HepG2 (cell line): ENCODE data around the gene CLDN7. TPM values are rescaled to one million over a fixed set of nuclear protein-coding genes. Genes with fewer than 3 reads are reported as not detected.

Experiments
- ARID2 ChIP-seq: sonication (generic); formaldehyde crosslinking; IDR thresholded peaks from 2 replicates; pipeline ENCODE4 v1.8.1; 2022; ENCODE audit warnings: mild to moderate bottlenecking, missing genetic modification reagents, borderline replicate concordance
- ASH2L ChIP-seq: fragments of 300-600, 200-600 bp; sonication (generic); IDR thresholded peaks from 2 replicates; pipeline ENCODE4 v1.7.0; 2017; ENCODE audit warnings: low read depth, mild to moderate bottlenecking, moderate library complexity, mixed read lengths, low read length; ENCODE audit not compliant: insufficient read length
- BHLHE40 ChIP-seq: IDR thresholded peaks from 2 replicates; pipeline ENCODE4 v1.6.1; 2011; ENCODE audit warnings: low read length, improper control_type of control experiment
- EED ChIP-seq: sonication (generic); formaldehyde crosslinking; IDR thresholded peaks from 2 replicates; pipeline ENCODE4 v1.5.0; 2020; ENCODE audit warnings: mild to moderate bottlenecking, missing genetic modification reagents
- MAFK ChIP-seq, 2 experiments: IDR thresholded peaks in 1 of 2; conservative IDR thresholded peaks in 1 of 2; 2 replicates each; pipeline ENCODE4 v1.6.1; 2011; ENCODE audit warnings: improper control_type of control experiment in 2 of 2, low read length in 2 of 2
- MBNL3 ChIP-seq: fragments of 250-450 bp; sonication (Bioruptor Pico); conservative IDR thresholded peaks from 2 replicates; pipeline ENCODE4 v1.8.0; 2022; ENCODE audit warnings: mild to moderate bottlenecking, inconsistent platforms
- POLR2AphosphoS5 ChIP-seq: IDR thresholded peaks from 2 replicates; pipeline ENCODE4 v1.6.1; 2012; ENCODE audit warnings: low read depth, low read length
- SATB2 ChIP-seq: sonication (generic); formaldehyde crosslinking; IDR thresholded peaks from 2 replicates; pipeline ENCODE4 v1.5.0; 2020; ENCODE audit warnings: missing genetic modification reagents
- TBX3 ChIP-seq: fragments of 450-650 bp; IDR thresholded peaks from 2 replicates; pipeline ENCODE4 v1.6.1; 2017; ENCODE audit warnings: antibody characterized with exemption, mild to moderate bottlenecking, inconsistent platforms, borderline replicate concordance
- ZFX ChIP-seq: sonication (generic); formaldehyde crosslinking; IDR thresholded peaks from 2 replicates; pipeline ENCODE4 v1.4.0; 2020; ENCODE audit warnings: mild to moderate bottlenecking, low read depth, missing genetic modification reagents, moderate library complexity
- ZNF678 ChIP-seq: sonication (generic); formaldehyde crosslinking; IDR thresholded peaks from 2 replicates; pipeline ENCODE4 v1.4.0; 2020; ENCODE audit warnings: mild to moderate bottlenecking, missing genetic modification reagents
- ZNF7 ChIP-seq: IDR thresholded peaks from 2 replicates; pipeline ENCODE4 v1.6.1; 2016; ENCODE audit warnings: missing biosample characterization, missing genetic modification reagents
- ZNF839 ChIP-seq: sonication (generic); formaldehyde crosslinking; IDR thresholded peaks from 2 replicates; pipeline ENCODE4 v1.4.0; 2020; ENCODE audit warnings: missing genetic modification reagents, mild to moderate bottlenecking, borderline replicate concordance
- ZNF879 ChIP-seq: sonication (generic); formaldehyde crosslinking; IDR thresholded peaks from 2 replicates; pipeline ENCODE4 v1.8.1; 2023; ENCODE audit warnings: missing genetic modification reagents
- polyA plus RNA-seq, 8 experiments: library from polyadenylated mRNA; depleted of rRNA in 3 of 8; stranded (reverse) in 7 of 8; unstranded in 1 of 8; fragments of >200 nt; fragmentation: Illumina TruSeq in 4 of 8; extraction: Trizol in 4 of 8; gene quantifications; 2 replicates each; pipeline versions ENCODE4 v1.2.1 to v1.2.3, GENCODE V29; 2011 to 2016; ENCODE audit warnings: low read depth in 4 of 8, missing spikeins in 1 of 8, mixed read lengths in 1 of 8; ENCODE audit not compliant: insufficient read depth in 1 of 8
- total RNA-seq, 5 experiments: library from RNA; depleted of rRNA; stranded (reverse); fragments of >200 nt; fragmentation: Illumina TruSeq; extraction: Trizol; gene quantifications; 2 replicates each; pipeline ENCODE4 v1.2.3, GENCODE V29; 2016; ENCODE audit warnings: low read depth in 1 of 5
- TF ChIP-seq, protein P1 (sequence below): sonication (generic); formaldehyde crosslinking; IDR thresholded peaks from 2 replicates; pipeline ENCODE4 v1.5.1; 2020; ENCODE audit warnings: missing genetic modification reagents, mild to moderate bottlenecking, borderline replicate concordance
- TF ChIP-seq, protein P2 (sequence below): sonication (generic); formaldehyde crosslinking; IDR thresholded peaks from 2 replicates; pipeline ENCODE4 v1.4.0; 2020; ENCODE audit warnings: missing genetic modification reagents
- TF ChIP-seq, protein P3 (sequence below): sonication (generic); formaldehyde crosslinking; IDR thresholded peaks from 2 replicates; pipeline ENCODE4 v1.5.0; 2020; ENCODE audit warnings: mild to moderate bottlenecking, missing genetic modification reagents, borderline replicate concordance

Gene CLDN7
- total and polyA plus RNA-seq, 2 of the 13 experiments (the other 11 are each of a cell fraction or from before 2014, with no cell fraction given), result not detected

DNA sequence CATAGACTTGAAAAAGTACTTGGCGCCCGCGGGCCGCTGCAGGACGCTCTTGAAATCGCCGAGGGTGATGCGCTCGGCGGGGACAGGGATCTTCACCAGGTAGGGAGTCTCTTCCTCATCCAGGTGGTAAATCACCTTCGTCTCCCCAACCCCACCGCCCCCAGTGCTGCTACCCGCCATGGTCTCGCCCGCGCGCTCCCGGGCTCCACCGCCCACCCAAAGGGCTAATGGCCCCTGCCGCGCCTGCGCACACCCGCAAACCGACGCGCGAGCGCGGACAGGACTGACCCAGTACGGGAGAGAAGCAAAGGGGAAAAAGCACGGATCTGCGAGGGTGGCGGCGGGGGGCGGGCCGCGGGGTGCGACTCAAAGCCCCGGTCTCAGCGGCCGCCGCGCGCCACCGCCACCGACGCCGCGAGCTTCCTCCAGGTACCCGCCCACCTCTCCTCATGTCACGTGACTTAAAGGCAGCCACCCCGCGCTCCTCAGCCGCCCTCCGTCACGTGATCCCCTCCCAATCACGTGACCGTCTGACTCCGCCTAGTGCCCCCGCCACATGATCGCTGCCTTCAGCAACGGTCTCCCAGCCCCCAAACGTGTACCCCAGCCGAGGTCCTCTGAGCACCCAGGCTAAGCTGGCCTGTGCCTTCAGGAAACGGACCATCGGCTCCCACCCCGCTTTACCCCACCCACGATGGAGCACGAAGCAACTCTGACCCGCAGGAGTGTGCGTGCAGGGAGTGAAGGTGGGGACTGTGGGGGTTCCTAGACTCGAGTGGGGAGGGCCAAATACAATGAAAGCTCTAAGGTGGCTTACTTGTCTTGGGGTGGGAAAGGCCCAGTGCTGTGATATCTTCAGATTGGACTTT lies 28.0 kb downstream of the CLDN7 start, which contains the start of gene DVL2 (continued):
- TF ChIP-seq TBX3, result 0 out of 2 replicates have a peak, but pooled peaks have one; percentile 37
- 0 out of 2 replicates have a peak, but pooled peaks have one; percentile 66 for TF ChIP-seq ZNF879 (CRISPR knock-in tag)
- peak; percentile 90; the same call in 1 of the 2 replicates for TF ChIP-seq MBNL3
- TF ChIP-seq ARID2 (CRISPR knock-in tag), result peak; percentile 72; the same call in 1 of the 2 replicates
- TF ChIP-seq ASH2L, result peak; percentile 73
- TF ChIP-seq SATB2, result peak; percentile 58; the same call in 1 of the 2 replicates
- peak; percentile 90 for TF ChIP-seq POLR2AphosphoS5
- TF ChIP-seq ZNF7 (CRISPR knock-in tag), result no peak
- TF ChIP-seq BHLHE40, result peak; percentile 99
- TF ChIP-seq, protein P1, sequence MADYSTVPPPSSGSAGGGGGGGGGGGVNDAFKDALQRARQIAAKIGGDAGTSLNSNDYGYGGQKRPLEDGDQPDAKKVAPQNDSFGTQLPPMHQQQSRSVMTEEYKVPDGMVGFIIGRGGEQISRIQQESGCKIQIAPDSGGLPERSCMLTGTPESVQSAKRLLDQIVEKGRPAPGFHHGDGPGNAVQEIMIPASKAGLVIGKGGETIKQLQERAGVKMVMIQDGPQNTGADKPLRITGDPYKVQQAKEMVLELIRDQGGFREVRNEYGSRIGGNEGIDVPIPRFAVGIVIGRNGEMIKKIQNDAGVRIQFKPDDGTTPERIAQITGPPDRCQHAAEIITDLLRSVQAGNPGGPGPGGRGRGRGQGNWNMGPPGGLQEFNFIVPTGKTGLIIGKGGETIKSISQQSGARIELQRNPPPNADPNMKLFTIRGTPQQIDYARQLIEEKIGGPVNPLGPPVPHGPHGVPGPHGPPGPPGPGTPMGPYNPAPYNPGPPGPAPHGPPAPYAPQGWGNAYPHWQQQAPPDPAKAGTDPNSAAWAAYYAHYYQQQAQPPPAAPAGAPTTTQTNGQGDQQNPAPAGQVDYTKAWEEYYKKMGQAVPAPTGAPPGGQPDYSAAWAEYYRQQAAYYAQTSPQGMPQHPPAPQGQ (CRISPR knock-in tag), result peak; percentile 76; the same call in 1 of the 2 replicates
- 0 out of 2 replicates have a peak, but pooled peaks have one; percentile 17 for TF ChIP-seq ZNF678 (CRISPR knock-in tag)
- TF ChIP-seq ZNF839, result peak; percentile 81; the same call in 1 of the 2 replicates
- peak; percentile 63; the same call in 1 of the 2 replicates for TF ChIP-seq ZFX (CRISPR knock-in tag)
- TF ChIP-seq, protein P2, sequence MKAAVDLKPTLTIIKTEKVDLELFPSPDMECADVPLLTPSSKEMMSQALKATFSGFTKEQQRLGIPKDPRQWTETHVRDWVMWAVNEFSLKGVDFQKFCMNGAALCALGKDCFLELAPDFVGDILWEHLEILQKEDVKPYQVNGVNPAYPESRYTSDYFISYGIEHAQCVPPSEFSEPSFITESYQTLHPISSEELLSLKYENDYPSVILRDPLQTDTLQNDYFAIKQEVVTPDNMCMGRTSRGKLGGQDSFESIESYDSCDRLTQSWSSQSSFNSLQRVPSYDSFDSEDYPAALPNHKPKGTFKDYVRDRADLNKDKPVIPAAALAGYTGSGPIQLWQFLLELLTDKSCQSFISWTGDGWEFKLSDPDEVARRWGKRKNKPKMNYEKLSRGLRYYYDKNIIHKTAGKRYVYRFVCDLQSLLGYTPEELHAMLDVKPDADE, result peak; percentile 82; the same call in 1 of the 2 replicates
- TF ChIP-seq, protein P3, sequence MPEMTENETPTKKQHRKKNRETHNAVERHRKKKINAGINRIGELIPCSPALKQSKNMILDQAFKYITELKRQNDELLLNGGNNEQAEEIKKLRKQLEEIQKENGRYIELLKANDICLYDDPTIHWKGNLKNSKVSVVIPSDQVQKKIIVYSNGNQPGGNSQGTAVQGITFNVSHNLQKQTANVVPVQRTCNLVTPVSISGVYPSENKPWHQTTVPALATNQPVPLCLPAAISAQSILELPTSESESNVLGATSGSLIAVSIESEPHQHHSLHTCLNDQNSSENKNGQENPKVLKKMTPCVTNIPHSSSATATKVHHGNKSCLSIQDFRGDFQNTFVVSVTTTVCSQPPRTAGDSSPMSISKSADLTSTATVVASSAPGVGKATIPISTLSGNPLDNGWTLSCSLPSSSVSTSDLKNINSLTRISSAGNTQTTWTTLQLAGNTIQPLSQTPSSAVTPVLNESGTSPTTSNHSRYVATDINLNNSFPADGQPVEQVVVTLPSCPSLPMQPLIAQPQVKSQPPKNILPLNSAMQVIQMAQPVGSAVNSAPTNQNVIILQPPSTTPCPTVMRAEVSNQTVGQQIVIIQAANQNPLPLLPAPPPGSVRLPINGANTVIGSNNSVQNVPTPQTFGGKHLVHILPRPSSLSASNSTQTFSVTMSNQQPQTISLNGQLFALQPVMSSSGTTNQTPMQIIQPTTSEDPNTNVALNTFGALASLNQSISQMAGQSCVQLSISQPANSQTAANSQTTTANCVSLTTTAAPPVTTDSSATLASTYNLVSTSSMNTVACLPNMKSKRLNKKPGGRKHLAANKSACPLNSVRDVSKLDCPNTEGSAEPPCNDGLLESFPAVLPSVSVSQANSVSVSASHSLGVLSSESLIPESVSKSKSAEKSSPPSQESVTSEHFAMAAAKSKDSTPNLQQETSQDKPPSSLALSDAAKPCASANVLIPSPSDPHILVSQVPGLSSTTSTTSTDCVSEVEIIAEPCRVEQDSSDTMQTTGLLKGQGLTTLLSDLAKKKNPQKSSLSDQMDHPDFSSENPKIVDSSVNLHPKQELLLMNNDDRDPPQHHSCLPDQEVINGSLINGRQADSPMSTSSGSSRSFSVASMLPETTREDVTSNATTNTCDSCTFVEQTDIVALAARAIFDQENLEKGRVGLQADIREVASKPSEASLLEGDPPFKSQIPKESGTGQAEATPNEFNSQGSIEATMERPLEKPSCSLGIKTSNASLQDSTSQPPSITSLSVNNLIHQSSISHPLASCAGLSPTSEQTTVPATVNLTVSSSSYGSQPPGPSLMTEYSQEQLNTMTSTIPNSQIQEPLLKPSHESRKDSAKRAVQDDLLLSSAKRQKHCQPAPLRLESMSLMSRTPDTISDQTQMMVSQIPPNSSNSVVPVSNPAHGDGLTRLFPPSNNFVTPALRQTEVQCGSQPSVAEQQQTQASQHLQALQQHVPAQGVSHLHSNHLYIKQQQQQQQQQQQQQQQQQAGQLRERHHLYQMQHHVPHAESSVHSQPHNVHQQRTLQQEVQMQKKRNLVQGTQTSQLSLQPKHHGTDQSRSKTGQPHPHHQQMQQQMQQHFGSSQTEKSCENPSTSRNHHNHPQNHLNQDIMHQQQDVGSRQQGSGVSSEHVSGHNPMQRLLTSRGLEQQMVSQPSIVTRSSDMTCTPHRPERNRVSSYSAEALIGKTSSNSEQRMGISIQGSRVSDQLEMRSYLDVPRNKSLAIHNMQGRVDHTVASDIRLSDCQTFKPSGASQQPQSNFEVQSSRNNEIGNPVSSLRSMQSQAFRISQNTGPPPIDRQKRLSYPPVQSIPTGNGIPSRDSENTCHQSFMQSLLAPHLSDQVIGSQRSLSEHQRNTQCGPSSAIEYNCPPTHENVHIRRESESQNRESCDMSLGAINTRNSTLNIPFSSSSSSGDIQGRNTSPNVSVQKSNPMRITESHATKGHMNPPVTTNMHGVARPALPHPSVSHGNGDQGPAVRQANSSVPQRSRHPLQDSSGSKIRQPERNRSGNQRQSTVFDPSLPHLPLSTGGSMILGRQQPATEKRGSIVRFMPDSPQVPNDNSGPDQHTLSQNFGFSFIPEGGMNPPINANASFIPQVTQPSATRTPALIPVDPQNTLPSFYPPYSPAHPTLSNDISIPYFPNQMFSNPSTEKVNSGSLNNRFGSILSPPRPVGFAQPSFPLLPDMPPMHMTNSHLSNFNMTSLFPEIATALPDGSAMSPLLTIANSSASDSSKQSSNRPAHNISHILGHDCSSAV (CRISPR knock-in tag), result no peak
- TF ChIP-seq EED, result peak; percentile 58
- TF ChIP-seq MAFK (conservative IDR thresholded peaks at IDR 0.05 in 1 of 2, IDR thresholded peaks at IDR 0.05 in 1 of 2; ENCODE audit: low read length in 2 of 2), result no peak
